Upper lobe of right lung (tissue), 1 donor: ENCODE results near the gene SNRPD1. TPM values are rescaled to one million over a fixed set of nuclear protein-coding genes. Genes with fewer than 3 reads are reported as not detected.
A peak's percentile ranks its signal among the peaks of the same experiment; 100 is the strongest.
"Not testable (repeated sequence)": the region's sequence is repeated elsewhere in the genome, so short reads cannot be mapped to it uniquely, and the experiment has no call there.

ENCODE experiments used
- ATAC-seq: fragments of 200-7000 bp; cut with Tn5 transposase; one replicate; pipeline ENCODE4 v1.9.1; 2020; ENCODE audit warnings: mild to moderate bottlenecking, moderate library complexity
- DNase-seq: peaks from one replicate; pipeline ENCODE4 v3.0.0-alpha.2; 2020
- H3K27ac ChIP-seq: fragments of 200-600 bp; one replicate; pipeline ENCODE4 v1.8.0; 2022
- H3K27me3 ChIP-seq: fragments of 200-600 bp; one replicate; pipeline ENCODE4 v1.8.0; 2022; ENCODE audit warnings: mild to moderate bottlenecking
- H3K36me3 ChIP-seq: fragments of 200-600 bp; one replicate; pipeline ENCODE4 v1.8.0; 2022
- H3K4me1 ChIP-seq: fragments of 200-600 bp; one replicate; pipeline ENCODE4 v1.8.0; 2022
- H3K4me3 ChIP-seq: fragments of 200-600 bp; one replicate; pipeline ENCODE4 v1.8.0; 2022; ENCODE audit warnings: mild to moderate bottlenecking
- H3K9me3 ChIP-seq: fragments of 200-600 bp; one replicate; pipeline ENCODE4 v1.8.0; 2022
- CTCF ChIP-seq: fragments of 200-600 bp; IDR thresholded peaks from one replicate; pipeline ENCODE4 v1.8.0; 2022; ENCODE audit warnings: antibody characterized with exemption
- intact Hi-C: fragments of 100-400 bp; cut with DNase I; formaldehyde crosslinking; loops from one replicate; pipeline ENCODE4 v1.11.0; 2022
- long read RNA-seq: library from polyadenylated mRNA; unstranded; transcript quantifications from one replicate; pipeline ENCODE4 v2.0.0, GENCODE V29; 2021
- total RNA-seq: library from RNA; stranded (reverse); fragmentation: NEBNext Ultra II Directional; extraction: Animal tissue kit (Norgen Biotek cat#: 25700); gene quantifications from one replicate; pipeline ENCODE4 v1.2.1, GENCODE V29; 2021
- donor health status: DM: no; HTN: yes; CAD: no; lungs with severe emphysema.

The SNRPD1 gene
- 25.8 TPM for total RNA-seq
- long read RNA-seq, full-length matches to known transcripts = 19 of 23 reads
- long read RNA-seq, partial matches to known transcripts = 0 of 23 reads
- long read RNA-seq, other reads (novel, unspliced or antisense) = 4 of 23 reads

- Histone ChIP-seq H3K27me3 (no peaks in the 10 kb centered on the region), H3K9me3 (no peaks in the 10 kb centered on the region), H3K27ac (peak within 1 kb of the TSS; percentile 88), H3K4me1 (peaks cover 13% of the 10 kb centered on the region), H3K36me3 (peaks cover 4% of the 10 kb centered on the region), H3K4me3 (peak within 1 kb of the TSS; percentile 83)
- intact Hi-C loops = no loop called here
- TF ChIP-seq CTCF = peak; percentile 97
- peak; percentile 100 for ATAC-seq
- DNase-seq = peak; percentile 95
Measured at GRCh38 chr18:21612125-21613039, at the start of gene SNRPD1. SNRPD1 (plus strand) TSS chr18:21612314; CDS start chr18:21612430, 116 bp downstream.

GRCh38 chr18:21571772-21572171 is 40.3 kb upstream of the SNRPD1 start:
- Histone ChIP-seq H3K9me3 (no peaks in the 10 kb centered on the region), H3K36me3 (peaks cover 77% of the 10 kb centered on the region), H3K4me3 (no peak overlapping the region), H3K4me1 (no peaks in the 10 kb centered on the region), H3K27ac (no peak overlapping the region), H3K27me3 (no peaks in the 10 kb centered on the region)
- intact Hi-C loops = no loop called here
- DNase-seq (no peak), ATAC-seq (no peak)
- no peak for TF ChIP-seq CTCF

GRCh38 chr18:21575656-21576055 is 36.5 kb upstream of the SNRPD1 start:
- intact Hi-C loops = no loop called here
- no peak for TF ChIP-seq CTCF
- DNase-seq (no peak), ATAC-seq (no peak)
- Histone ChIP-seq H3K9me3 (no peaks in the 10 kb centered on the region), H3K4me3 (no peak overlapping the region), H3K27ac (no peak overlapping the region), H3K36me3 (peaks cover 62% of the 10 kb centered on the region), H3K4me1 (no peaks in the 10 kb centered on the region), H3K27me3 (no peaks in the 10 kb centered on the region)

- H3K9me3 ChIP-seq = no peaks in the 10 kb centered on the region
- H3K27ac ChIP-seq = no peak overlapping the region
- DNase-seq = no peak
- H3K27me3 ChIP-seq = no peaks in the 10 kb centered on the region
- intact Hi-C loops = no loop called here
- TF ChIP-seq CTCF = no peak
- H3K4me3 ChIP-seq = no peak overlapping the region
- peaks cover 26% of the 10 kb centered on the region for H3K36me3 ChIP-seq
- H3K4me1 ChIP-seq = no peaks in the 10 kb centered on the region
- ATAC-seq = no peak
Measured at GRCh38 chr18:21584391-21584790, 27.7 kb upstream of the SNRPD1 start.

GRCh38 chr18:21592361-21592760 is 19.8 kb upstream of the SNRPD1 start:
- H3K27ac ChIP-seq, ATAC-seq, H3K27me3 ChIP-seq, intact Hi-C loops, DNase-seq, H3K4me1 ChIP-seq, H3K9me3 ChIP-seq, H3K4me3 ChIP-seq, H3K36me3 ChIP-seq: not testable (repeated sequence)

GRCh38 chr18:21593540-21594257 is 18.4 kb upstream of the SNRPD1 start:
- H3K9me3 ChIP-seq = no peaks in the 10 kb centered on the region

More at GRCh38 chr18:21593540-21594257, 18.4 kb upstream of the SNRPD1 start:
- H3K27ac ChIP-seq = no peak overlapping the region
- H3K4me1 ChIP-seq = peaks cover 10% of the 10 kb centered on the region
- no peaks in the 10 kb centered on the region for H3K27me3 ChIP-seq
- no peak for TF ChIP-seq CTCF
- intact Hi-C loops = no loop called here
- ATAC-seq (no peak), DNase-seq (no peak)
- H3K36me3 ChIP-seq = no peaks in the 10 kb centered on the region
- H3K4me3 ChIP-seq = no peak overlapping the region
